SK-N-SH treated with all-trans-retinoic acid at 6 μM for 48 hours (cell line): ENCODE results near the gene CFAP61.

Experiments
- ATAC-seq: fragments of 200-7000 bp; cut with Tn5 transposase; 3 replicates; pipeline ENCODE4 v1.9.1; 2020; ENCODE audit warnings: mild to moderate bottlenecking, moderate library complexity
- ARNTL ChIP-seq: fragments of 450-650 bp; formaldehyde crosslinking; IDR thresholded peaks from 2 replicates; pipeline ENCODE4 v1.5.0; 2020; ENCODE audit warnings: low read depth, mild to moderate bottlenecking, moderate library complexity, borderline replicate concordance
- BACH2 ChIP-seq: fragments of 250-450 bp; sonication (Bioruptor Pico); IDR thresholded peaks from 2 replicates; pipeline ENCODE4 v1.9.0; 2021; ENCODE audit warnings: mild to moderate bottlenecking, borderline replicate concordance
- CREB5 ChIP-seq: fragments of 250-450 bp; sonication (Bioruptor Pico); IDR thresholded peaks from 2 replicates; pipeline ENCODE4 v1.5.1; 2020; ENCODE audit warnings: low read depth, mild to moderate bottlenecking, moderate library complexity
- ESRRG ChIP-seq: fragments of 250-450 bp; sonication (Bioruptor Pico); IDR thresholded peaks from 2 replicates; pipeline ENCODE4 v1.6.1; 2021; ENCODE audit warnings: mild to moderate bottlenecking
- GLIS3 ChIP-seq: fragments of 250-450 bp; sonication (Bioruptor Pico); IDR thresholded peaks from 2 replicates; pipeline ENCODE4 v1.5.0; 2020; ENCODE audit warnings: mild to moderate bottlenecking, moderate library complexity
- ISL1 ChIP-seq: fragments of 250-450 bp; sonication (Bioruptor Pico); IDR thresholded peaks from 2 replicates; pipeline ENCODE4 v2.1.2; 2022; ENCODE audit warnings: mild to moderate bottlenecking, moderate library complexity
- PATZ1 ChIP-seq: fragments of 250-450 bp; sonication (Bioruptor Pico); IDR thresholded peaks from 2 replicates; pipeline ENCODE4 v1.8.0; 2020; ENCODE audit warnings: mild to moderate bottlenecking, moderate library complexity, borderline replicate concordance
- POU6F1 ChIP-seq: fragments of 250-450 bp; sonication (Bioruptor Pico); IDR thresholded peaks from 2 replicates; pipeline ENCODE4 v1.8.0; 2021; ENCODE audit warnings: low read depth, mild to moderate bottlenecking, moderate library complexity, borderline replicate concordance
- PPARA ChIP-seq: fragments of 250-450 bp; sonication (Bioruptor Pico); IDR thresholded peaks from 2 replicates; pipeline ENCODE4 v1.5.0; 2020; ENCODE audit warnings: mild to moderate bottlenecking, borderline replicate concordance
- RARB ChIP-seq: fragments of 250-450 bp; sonication (Bioruptor Pico); IDR thresholded peaks from 2 replicates; pipeline ENCODE4 v1.8.0; 2021; ENCODE audit warnings: mild to moderate bottlenecking, moderate library complexity
- SNAI2 ChIP-seq: fragments of 250-450 bp; sonication (Bioruptor Pico); IDR thresholded peaks from 2 replicates; pipeline ENCODE4 v1.5.0; 2020; ENCODE audit warnings: mild to moderate bottlenecking, moderate library complexity
- TCF4 ChIP-seq: fragments of 250-450 bp; sonication (Bioruptor Pico); IDR thresholded peaks from 2 replicates; pipeline ENCODE4 v1.8.0; 2021; ENCODE audit warnings: mild to moderate bottlenecking, moderate library complexity, borderline replicate concordance
- TOX ChIP-seq: fragments of 250-450 bp; sonication (Bioruptor Pico); IDR thresholded peaks from 2 replicates; pipeline ENCODE4 v1.8.0; 2021; ENCODE audit warnings: mild to moderate bottlenecking, moderate library complexity, borderline replicate concordance
- TSHZ2 ChIP-seq: fragments of 250-450 bp; sonication (Bioruptor Pico); IDR thresholded peaks from 2 replicates; pipeline ENCODE4 v1.5.0; 2020; ENCODE audit warnings: mild to moderate bottlenecking, moderate library complexity
- ZC3H10 ChIP-seq: fragments of 250-450 bp; sonication (Bioruptor Pico); IDR thresholded peaks from 2 replicates; pipeline ENCODE4 v1.5.1; 2021; ENCODE audit warnings: mild to moderate bottlenecking, moderate library complexity
- ZFP3 ChIP-seq: fragments of 250-450 bp; sonication (Bioruptor Pico); IDR thresholded peaks from 2 replicates; pipeline ENCODE4 v1.5.0; 2020; ENCODE audit warnings: mild to moderate bottlenecking, moderate library complexity
- ZFP30 ChIP-seq: fragments of 450-650 bp; formaldehyde crosslinking; IDR thresholded peaks from 2 replicates; pipeline ENCODE4 v1.5.0; 2022; ENCODE audit warnings: mild to moderate bottlenecking, moderate library complexity
- ZNF565 ChIP-seq: fragments of 450-650 bp; formaldehyde crosslinking; conservative IDR thresholded peaks from 2 replicates; pipeline ENCODE4 v1.5.0; 2020; ENCODE audit warnings: low read depth, mild to moderate bottlenecking, moderate library complexity
- ZNF70 ChIP-seq: fragments of 450-650 bp; formaldehyde crosslinking; IDR thresholded peaks from 2 replicates; pipeline ENCODE4 v1.5.0; 2020; ENCODE audit warnings: mild to moderate bottlenecking, moderate library complexity
- ZNF8 ChIP-seq: fragments of 450-650 bp; formaldehyde crosslinking; IDR thresholded peaks from 2 replicates; pipeline ENCODE4 v1.5.0; 2020; ENCODE audit warnings: mild to moderate bottlenecking, moderate library complexity

CFAP61 gene

GRCh38 chr20:20138301-20139064 lies 86.2 kb downstream of the CFAP61 start:
- ATAC-seq = no peak
- TF ChIP-seq SNAI2 (no peak), TCF4 (no peak), ZFP30 (CRISPR knock-in tag) (no peak), ZNF565 (CRISPR knock-in tag) (no peak), TOX (CRISPR knock-in tag) (no peak), GLIS3 (no peak), PPARA (CRISPR knock-in tag) (no peak), ARNTL (no peak), TSHZ2 (no peak), ISL1 (CRISPR knock-in tag) (no peak), CREB5 (CRISPR knock-in tag) (no peak), PATZ1 (CRISPR knock-in tag) (no peak), ZFP3 (CRISPR knock-in tag) (no peak)
- TF ChIP-seq, all 23 proteins: peak for 0

- TF ChIP-seq ISL1 (CRISPR knock-in tag) (no peak), TCF4 (no peak), RARB (CRISPR knock-in tag) (no peak), SNAI2 (no peak)
- no peak for ATAC-seq
Observed at GRCh38 chr20:20139403-20139802, 87.1 kb downstream of the CFAP61 start.

- no peak for ATAC-seq
- TF ChIP-seq ZC3H10 (CRISPR knock-in tag) (no peak), ZFP30 (CRISPR knock-in tag) (no peak), POU6F1 (CRISPR knock-in tag) (no peak), PPARA (CRISPR knock-in tag) (no peak), TOX (CRISPR knock-in tag) (no peak), ZNF70 (no peak), ARNTL (no peak), CREB5 (CRISPR knock-in tag) (no peak), ESRRG (CRISPR knock-in tag) (no peak), PATZ1 (CRISPR knock-in tag) (no peak), RARB (CRISPR knock-in tag) (no peak), GLIS3 (no peak), ZNF565 (CRISPR knock-in tag) (no peak), SNAI2 (no peak), TSHZ2 (no peak), BACH2 (CRISPR knock-in tag) (no peak), ZFP3 (CRISPR knock-in tag) (no peak), ISL1 (CRISPR knock-in tag) (no peak), ZNF8 (CRISPR knock-in tag) (no peak)
Observed at GRCh38 chr20:20143165-20143564, 90.8 kb downstream of the CFAP61 start.
